ENCODE data around the gene SIPA1. TPM values are rescaled to one million over a fixed set of nuclear protein-coding genes. Genes with fewer than 3 reads are reported as not detected.
A peak's percentile ranks its signal among the peaks of the same experiment; 100 is the strongest.

Gene SIPA1
- total RNA-seq = 45.3 and 63.5 TPM in 2 replicates

GRCh38 chr11:65637794-65638419 lies at the start of gene SIPA1:
SIPA1 (plus strand) TSS chr11:65638101; CDS start chr11:65640922, 2,821 bp downstream.
- DNase-seq (ENCODE audit: low read depth, low spot score) = peak; percentile 87

- DNase-seq (ENCODE audit: low read depth, low spot score) = no peak
Observed at GRCh38 chr11:65588199-65589054, 49.5 kb upstream of the SIPA1 start.

GRCh38 chr11:65589444-65590239 lies 48.3 kb upstream of the SIPA1 start:
- DNase-seq (ENCODE audit: low read depth, low spot score) = no peak

GRCh38 chr11:65590240-65590738 lies 47.6 kb upstream of the SIPA1 start:
- no peak for DNase-seq (ENCODE audit: low read depth, low spot score)

- DNase-seq (ENCODE audit: low read depth, low spot score) = no peak
Observed at GRCh38 chr11:65591939-65592857, 45.7 kb upstream of the SIPA1 start.

GRCh38 chr11:65592858-65593517 lies 44.9 kb upstream of the SIPA1 start:
- no peak for DNase-seq (ENCODE audit: low read depth, low spot score)

GRCh38 chr11:65593518-65594414 lies 44.1 kb upstream of the SIPA1 start:
- no peak for DNase-seq (ENCODE audit: low read depth, low spot score)

GRCh38 chr11:65595131-65595530 lies 42.8 kb upstream of the SIPA1 start:
- DNase-seq (ENCODE audit: low read depth, low spot score) = no peak

GRCh38 chr11:65595543-65596281 lies 42.2 kb upstream of the SIPA1 start, which contains the start of gene KCNK7:
KCNK7 (minus strand) TSS chr11:65595800; CDS start chr11:65595772, 28 bp downstream.
- DNase-seq (ENCODE audit: low read depth, low spot score) = no peak

- no peak for DNase-seq (ENCODE audit: low read depth, low spot score)
Observed at GRCh38 chr11:65596520-65596919, 41.4 kb upstream of the SIPA1 start.

- DNase-seq (ENCODE audit: low read depth, low spot score) = no peak
Observed at GRCh38 chr11:65598258-65598699, 39.6 kb upstream of the SIPA1 start.

- no peak for DNase-seq (ENCODE audit: low read depth, low spot score)
Observed at GRCh38 chr11:65599216-65599954, 38.5 kb upstream of the SIPA1 start.

GRCh38 chr11:65599955-65600246 lies 38.0 kb upstream of the SIPA1 start:
- DNase-seq (ENCODE audit: low read depth, low spot score) = no peak

GRCh38 chr11:65604258-65604657 lies 33.6 kb upstream of the SIPA1 start:
- no peak for DNase-seq (ENCODE audit: low read depth, low spot score)

- DNase-seq (ENCODE audit: low read depth, low spot score) = peak; percentile 80
Observed at GRCh38 chr11:65606876-65607613, 30.9 kb upstream of the SIPA1 start.

GRCh38 chr11:65607614-65608426 lies 30.1 kb upstream of the SIPA1 start:
- no peak for DNase-seq (ENCODE audit: low read depth, low spot score)

Data from pulmonary artery endothelial cell (primary cell).